Measurements from ENCODE around the gene DNAJC4. TPM values are rescaled to one million over a fixed set of nuclear protein-coding genes. Genes with fewer than 3 reads are reported as not detected.

DNAJC4 gene
- polyA plus RNA-seq, 2 of the 4 experiments (the other 2 are of a cell fraction), result 9.8 to 16.2 TPM

DNA sequence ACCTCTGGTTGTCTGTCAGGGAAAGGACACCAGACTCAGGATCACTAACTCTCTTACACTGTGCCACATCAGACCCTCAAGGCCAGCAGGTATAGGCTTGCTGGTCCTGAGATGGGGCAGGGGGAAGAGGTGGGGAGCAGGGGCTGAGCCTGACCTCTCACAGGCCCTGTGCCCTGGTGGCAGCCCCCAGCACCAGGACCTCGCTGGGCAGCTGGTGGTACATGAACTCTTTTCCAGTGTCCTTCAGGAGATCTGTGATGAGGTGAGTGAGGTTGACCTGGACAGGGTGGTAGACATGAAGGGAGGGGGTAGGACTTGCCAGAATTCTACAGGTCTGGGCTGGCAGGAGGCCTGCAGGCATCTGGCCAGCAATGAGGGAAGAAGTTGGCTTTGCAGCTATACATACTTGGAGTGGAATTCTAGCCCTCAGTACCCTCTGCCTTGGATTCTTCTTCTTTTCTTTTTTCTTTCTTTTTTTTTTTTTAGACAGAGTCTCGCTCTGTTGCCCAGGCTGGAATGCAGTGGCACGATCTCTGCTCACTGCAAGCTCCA lies 2.9 kb upstream of the DNAJC4 start:
- Histone ChIP-seq H3K4me1 (peaks cover 46% of the 10 kb centered on the region), H3K4me2 (peak overlapping the region; percentile 100), H3K9me3 (no peaks in the 10 kb centered on the region), H3K27ac (peak overlapping the region in 1 of 2 experiments; percentile 93; a peak in 4 of 6 replicates), H3K4me3 (peak overlapping the region; percentile 97; the same call in 2 of the 3 replicates)
- POLR2A ChIA-PET, result interaction anchor here (2.9 kb wide), 1 partner anchor 42 kb away, joined by 16 read pairs; the partner anchor contains the start of gene STIP1
- no peak for FAIRE-seq
- CTCF ChIA-PET, result interaction anchor here (0.6 to 19.9 kb wide), 7 partner anchors 9 to 76 kb away, joined by 3 to 254 read pairs (median 10); partner anchors contain the start of genes ESRRA, FERMT3 and PLCB3
- TF ChIP-seq NPAS2 (CRISPR knock-in tag; IDR thresholded peaks at IDR 0.05; ENCODE audit: borderline replicate concordance), result no peak
- no peak for DNase-seq (ENCODE audit: low read depth in 1 of 2, low spot score in 1 of 2)
- WGBS (ENCODE audit: missing lambda C conversion rate), result 93% methylated on average over 3 of the region's 3 CpGs
- ATAC-seq, result no peak

DNA sequence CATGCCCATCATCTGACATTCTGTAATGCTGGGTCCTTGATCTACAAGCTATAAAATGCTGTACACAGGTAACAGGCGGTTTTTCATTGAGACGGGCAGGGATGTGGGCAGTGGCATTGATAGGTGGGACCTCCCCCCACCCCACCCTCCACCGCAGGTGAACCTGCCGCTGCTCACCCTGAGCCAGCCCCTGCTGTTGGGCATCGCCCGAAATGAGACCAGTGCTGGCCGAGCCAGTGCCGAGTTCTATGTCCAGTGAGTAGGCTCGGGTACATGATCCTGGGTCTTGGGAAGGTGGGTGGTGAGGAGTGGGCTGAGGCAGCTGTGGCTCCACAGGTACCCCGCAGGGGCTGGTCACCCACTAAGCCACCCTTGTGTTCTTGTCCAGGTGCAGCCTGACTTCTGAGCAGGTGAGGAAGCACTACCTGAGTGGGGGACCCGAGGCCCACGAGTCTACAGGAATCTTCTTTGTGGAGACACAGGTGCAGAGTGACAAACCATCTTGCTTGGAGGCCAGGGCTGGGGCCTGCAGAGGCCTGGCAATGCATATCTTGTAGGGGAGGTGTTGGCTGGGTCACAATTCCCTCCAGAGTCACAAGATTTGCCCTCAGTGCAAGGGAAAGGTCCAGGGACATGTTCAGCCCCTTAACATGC lies 1.1 kb upstream of the DNAJC4 start:
- FAIRE-seq, result no peak
- H3K27ac ChIP-seq, result peak overlapping the region in 1 of 2 experiments; percentile 94; a peak in 1 of 6 replicates
- no peak for DNase-seq (ENCODE audit: low read depth in 1 of 2, low spot score in 1 of 2)
- WGBS (ENCODE audit: missing lambda C conversion rate), result 78% methylated on average over 5 of the region's 12 CpGs
- H3K9me3 ChIP-seq, result no peaks in the 10 kb centered on the region
- CTCF ChIA-PET, result interaction anchor here (19.9 kb wide), 1 partner anchor 26 kb away, joined by 254 read pairs; the partner anchor contains the start of gene FERMT3
- no peak for ATAC-seq
- no peak for TF ChIP-seq JUN (IDR thresholded peaks at IDR 0.05)
- TF ChIP-seq CHD2 (IDR thresholded peaks at IDR 0.05; ENCODE audit: low read length, partially characterized antibody), result no peak
- no peak for TF ChIP-seq TFCP2L1 (CRISPR knock-in tag; IDR thresholded peaks at IDR 0.05)
- TF ChIP-seq HDAC2 (IDR thresholded peaks at IDR 0.05), result no peak
- TF ChIP-seq NPAS2 (CRISPR knock-in tag; IDR thresholded peaks at IDR 0.05; ENCODE audit: borderline replicate concordance), result no peak
- no peak for TF ChIP-seq KDM5A (IDR thresholded peaks at IDR 0.05)
- no peak for TF ChIP-seq BHLHE40 (IDR thresholded peaks at IDR 0.05; ENCODE audit: low read depth, low read length)
- TF ChIP-seq, protein P1, sequence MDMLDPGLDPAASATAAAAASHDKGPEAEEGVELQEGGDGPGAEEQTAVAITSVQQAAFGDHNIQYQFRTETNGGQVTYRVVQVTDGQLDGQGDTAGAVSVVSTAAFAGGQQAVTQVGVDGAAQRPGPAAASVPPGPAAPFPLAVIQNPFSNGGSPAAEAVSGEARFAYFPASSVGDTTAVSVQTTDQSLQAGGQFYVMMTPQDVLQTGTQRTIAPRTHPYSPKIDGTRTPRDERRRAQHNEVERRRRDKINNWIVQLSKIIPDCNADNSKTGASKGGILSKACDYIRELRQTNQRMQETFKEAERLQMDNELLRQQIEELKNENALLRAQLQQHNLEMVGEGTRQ (IDR thresholded peaks at IDR 0.05), result no peak
- TF ChIP-seq, protein P2, sequence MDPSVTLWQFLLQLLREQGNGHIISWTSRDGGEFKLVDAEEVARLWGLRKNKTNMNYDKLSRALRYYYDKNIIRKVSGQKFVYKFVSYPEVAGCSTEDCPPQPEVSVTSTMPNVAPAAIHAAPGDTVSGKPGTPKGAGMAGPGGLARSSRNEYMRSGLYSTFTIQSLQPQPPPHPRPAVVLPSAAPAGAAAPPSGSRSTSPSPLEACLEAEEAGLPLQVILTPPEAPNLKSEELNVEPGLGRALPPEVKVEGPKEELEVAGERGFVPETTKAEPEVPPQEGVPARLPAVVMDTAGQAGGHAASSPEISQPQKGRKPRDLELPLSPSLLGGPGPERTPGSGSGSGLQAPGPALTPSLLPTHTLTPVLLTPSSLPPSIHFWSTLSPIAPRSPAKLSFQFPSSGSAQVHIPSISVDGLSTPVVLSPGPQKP (IDR thresholded peaks at IDR 0.05; ENCODE audit: low read depth, low read length), result no peak
- TF ChIP-seq, protein P3, sequence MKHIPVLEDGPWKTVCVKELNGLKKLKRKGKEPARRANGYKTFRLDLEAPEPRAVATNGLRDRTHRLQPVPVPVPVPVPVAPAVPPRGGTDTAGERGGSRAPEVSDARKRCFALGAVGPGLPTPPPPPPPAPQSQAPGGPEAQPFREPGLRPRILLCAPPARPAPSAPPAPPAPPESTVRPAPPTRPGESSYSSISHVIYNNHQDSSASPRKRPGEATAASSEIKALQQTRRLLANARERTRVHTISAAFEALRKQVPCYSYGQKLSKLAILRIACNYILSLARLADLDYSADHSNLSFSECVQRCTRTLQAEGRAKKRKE (CRISPR knock-in tag; IDR thresholded peaks at IDR 0.05; ENCODE audit: low read depth), result no peak
- TF ChIP-seq, protein P4, sequence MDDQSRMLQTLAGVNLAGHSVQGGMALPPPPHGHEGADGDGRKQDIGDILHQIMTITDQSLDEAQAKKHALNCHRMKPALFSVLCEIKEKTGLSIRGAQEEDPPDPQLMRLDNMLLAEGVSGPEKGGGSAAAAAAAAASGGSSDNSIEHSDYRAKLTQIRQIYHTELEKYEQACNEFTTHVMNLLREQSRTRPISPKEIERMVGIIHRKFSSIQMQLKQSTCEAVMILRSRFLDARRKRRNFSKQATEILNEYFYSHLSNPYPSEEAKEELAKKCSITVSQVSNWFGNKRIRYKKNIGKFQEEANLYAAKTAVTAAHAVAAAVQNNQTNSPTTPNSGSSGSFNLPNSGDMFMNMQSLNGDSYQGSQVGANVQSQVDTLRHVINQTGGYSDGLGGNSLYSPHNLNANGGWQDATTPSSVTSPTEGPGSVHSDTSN (IDR thresholded peaks at IDR 0.05), result no peak
- no peak for TF ChIP-seq SREBF2 (IDR thresholded peaks at IDR 0.05)
- TF ChIP-seq FOSB (CRISPR knock-in tag; IDR thresholded peaks at IDR 0.05), result no peak
- no peak for TF ChIP-seq GATA3 (IDR thresholded peaks at IDR 0.05; ENCODE audit: borderline replicate concordance)
- TF ChIP-seq, protein P5, sequence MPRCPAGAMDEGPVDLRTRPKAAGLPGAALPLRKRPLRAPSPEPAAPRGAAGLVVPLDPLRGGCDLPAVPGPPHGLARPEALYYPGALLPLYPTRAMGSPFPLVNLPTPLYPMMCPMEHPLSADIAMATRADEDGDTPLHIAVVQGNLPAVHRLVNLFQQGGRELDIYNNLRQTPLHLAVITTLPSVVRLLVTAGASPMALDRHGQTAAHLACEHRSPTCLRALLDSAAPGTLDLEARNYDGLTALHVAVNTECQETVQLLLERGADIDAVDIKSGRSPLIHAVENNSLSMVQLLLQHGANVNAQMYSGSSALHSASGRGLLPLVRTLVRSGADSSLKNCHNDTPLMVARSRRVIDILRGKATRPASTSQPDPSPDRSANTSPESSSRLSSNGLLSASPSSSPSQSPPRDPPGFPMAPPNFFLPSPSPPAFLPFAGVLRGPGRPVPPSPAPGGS (IDR thresholded peaks at IDR 0.05), result no peak
- TF ChIP-seq MAFK (IDR thresholded peaks at IDR 0.05; ENCODE audit: partially characterized antibody), result no peak
- TF ChIP-seq RARB (CRISPR knock-in tag; IDR thresholded peaks at IDR 0.05), result no peak
- TF ChIP-seq NFE2L2 (conservative IDR thresholded peaks at IDR 0.05; ENCODE audit: low read length), result no peak
- no peak for TF ChIP-seq ZNF302 (CRISPR knock-in tag; IDR thresholded peaks at IDR 0.05)
- POLR2A ChIA-PET, result interaction anchor here (1.0 kb wide), 1 partner anchor 12 kb away, joined by 5 read pairs; the partner anchor contains the start of gene FKBP2
- H3K4me3 ChIP-seq, result no peak overlapping the region
- no peak overlapping the region; the same call in 2 of the 3 replicates for H3K4me2 ChIP-seq
- peaks cover 48% of the 10 kb centered on the region for H3K4me1 ChIP-seq

Measured in A549 (cell line).